Left renal pelvis (tissue), 4 donors: Measurements from ENCODE around the gene REPS2. TPM values are rescaled to one million over a fixed set of nuclear protein-coding genes. Genes with fewer than 3 reads are reported as not detected.
A peak's percentile ranks its signal among the peaks of the same experiment; 100 is the strongest.

Experiments used
- DNase-seq, 4 donors: peaks; one replicate each; pipeline ENCODE4 v3.0.0-alpha.2; 2013; ENCODE audit warnings: low read depth in 4 of 4, low spot score in 3 of 4
- polyA plus RNA-seq, 4 donors: library from polyadenylated mRNA; unstranded; fragments of 120-200 nt; gene quantifications; one replicate each; pipeline ENCODE4 v1.2.1, GENCODE V29; 2013; ENCODE audit not compliant: insufficient read length in 4 of 4

The REPS2 gene
- polyA plus RNA-seq, 4 donors = 11.2 to 20.7 (median 14.1) TPM

DNA sequence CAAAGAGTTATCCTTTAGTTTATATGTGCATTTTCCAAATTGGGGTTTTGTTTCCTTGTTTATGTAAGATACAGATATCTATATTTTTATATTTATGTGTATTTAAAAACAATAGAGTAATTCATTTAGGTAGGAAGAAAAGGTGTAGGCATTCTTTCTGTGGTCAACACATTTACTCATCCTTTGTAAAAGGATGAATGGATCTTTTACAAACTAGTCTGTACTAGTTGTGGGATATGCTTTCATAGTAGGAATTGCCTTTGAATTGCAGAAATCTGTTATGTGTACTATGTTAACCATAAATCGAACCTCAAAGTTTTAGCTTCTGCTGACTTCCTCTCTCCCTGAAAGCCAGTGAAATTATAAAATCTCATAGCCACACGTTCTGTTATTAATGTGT is 128.5 kb downstream of the REPS2 start:
- no peak for DNase-seq

DNA sequence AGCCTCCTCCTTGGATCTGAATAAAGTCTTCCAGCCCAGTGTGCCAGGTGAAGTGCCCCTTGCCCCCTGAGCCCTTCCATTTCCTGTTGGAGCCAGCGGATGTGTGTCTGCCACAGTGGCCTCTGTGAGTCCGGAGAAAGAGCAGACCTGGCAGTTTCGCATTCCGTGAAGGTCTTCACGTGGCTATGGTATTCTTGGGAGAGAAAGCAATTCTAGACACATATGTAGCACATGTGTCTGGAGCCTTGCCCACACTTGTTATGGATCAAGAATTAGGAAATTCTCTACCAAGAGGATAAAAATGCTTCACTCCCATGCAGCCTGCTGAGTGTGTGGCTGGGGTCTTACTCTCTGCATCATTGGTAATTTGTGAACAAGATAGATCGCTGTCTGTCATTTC is 130.9 kb downstream of the REPS2 start:
- DNase-seq = no peak

DNA sequence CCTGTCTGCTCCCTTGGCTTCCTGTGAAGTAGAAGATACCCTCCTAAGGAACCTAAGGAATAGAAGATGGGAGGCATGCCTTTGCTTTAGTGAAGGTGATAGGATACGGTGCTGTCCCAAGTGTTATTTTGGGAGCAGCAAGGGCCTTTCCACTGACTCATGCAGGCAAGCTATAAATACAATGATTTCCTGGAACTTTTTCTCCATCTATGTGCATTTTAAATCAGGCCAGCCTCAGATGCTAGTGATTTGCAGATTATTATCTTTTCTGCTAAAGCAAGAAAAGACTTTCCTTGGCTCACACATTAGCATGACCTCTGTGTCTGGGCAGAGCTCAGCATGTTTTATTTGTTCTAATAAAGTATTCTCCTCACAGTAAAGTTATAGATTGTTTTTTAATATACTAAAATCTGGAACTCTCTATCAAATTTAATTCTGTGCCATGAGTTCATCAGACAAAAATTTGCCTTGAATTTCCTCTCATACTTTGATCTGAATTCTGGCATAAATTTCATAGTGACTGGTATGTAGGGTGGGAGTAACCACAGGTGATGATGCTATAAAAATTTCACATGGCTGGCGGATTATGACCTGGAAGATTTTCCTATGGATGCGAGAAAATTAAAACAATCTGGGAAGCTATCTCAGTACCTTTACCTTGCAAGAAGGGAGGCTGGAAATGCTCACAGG is 131.7 kb downstream of the REPS2 start:
- DNase-seq = no peak

DNA sequence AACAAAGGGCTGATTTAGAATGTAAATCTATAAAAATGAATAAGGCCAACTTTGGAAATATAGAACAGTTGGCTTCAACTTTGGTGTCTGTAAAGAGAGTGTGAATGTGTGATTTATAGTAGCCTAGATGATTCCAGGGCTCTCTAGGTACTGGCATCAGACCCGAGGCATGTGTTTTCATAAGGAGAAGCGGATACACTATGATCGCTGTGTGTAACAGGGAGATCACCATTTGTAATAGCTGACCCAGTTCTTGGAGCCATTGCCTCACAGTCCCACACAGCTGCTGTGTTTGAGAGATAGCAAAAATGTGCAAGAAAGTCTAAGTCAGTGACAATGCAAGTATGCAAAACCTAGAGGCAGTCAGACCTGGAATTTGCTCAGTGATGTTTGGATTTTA is 135.1 kb downstream of the REPS2 start:
- no peak for DNase-seq

DNA sequence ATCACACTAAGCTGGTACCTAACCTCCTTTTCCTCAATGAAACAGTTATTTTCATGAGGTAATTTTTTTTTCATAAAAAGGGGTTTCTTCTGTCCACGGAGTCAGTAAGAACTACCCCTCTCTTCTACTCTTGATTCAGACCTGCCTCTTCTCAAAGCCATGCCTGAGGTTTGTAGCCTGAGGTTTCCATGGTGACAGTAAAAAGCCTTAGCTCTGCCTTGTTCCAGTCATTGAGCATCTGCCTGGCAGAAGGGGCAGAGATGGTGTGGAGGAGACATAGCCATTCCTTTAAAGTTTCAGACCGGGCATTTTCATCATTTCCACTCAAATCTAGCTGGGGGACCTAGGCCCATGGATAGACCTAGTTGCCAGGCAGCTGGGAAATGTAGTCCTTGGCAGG is 135.5 kb downstream of the REPS2 start:
- peak in 1 of 4 donors; percentile 17 for DNase-seq

DNA sequence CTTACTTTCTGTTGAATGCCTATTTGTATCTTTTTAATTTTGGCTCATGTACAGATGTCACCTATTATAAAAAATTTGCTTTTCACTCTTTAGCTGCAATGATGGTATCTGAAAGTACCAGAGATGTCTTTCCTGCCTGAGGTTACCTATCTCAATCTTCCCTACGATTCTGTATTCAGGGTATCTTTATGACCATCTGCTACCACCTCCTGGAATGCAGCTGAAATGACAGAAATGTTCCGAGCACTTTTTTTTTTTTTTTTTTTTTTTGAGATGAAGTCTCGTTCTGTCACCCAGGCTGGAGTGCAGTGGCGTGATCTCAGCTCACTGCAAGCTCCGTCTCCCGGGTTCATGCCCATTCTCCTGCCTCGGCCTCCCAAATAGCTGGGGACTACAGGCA is 136.4 kb downstream of the REPS2 start:
- DNase-seq = no peak

DNA sequence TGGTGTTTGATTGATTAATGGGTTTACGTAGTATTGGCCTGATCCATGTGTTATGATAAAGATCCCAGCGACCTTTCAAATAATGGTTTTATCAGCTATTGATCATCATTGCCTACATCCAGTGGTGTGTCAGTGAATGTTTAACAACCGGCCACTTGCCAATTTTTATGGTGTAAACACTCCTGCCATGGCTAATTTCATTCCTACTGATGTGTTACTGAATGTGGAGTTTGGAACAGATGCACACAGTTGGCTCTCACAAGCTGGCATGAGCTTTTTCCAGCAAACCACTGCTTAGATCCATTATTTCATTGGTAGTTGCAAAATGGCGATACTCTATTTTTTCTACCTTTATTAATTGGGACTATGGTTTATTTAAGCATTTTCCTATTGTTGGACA is 139.9 kb downstream of the REPS2 start:
- DNase-seq = no peak

DNA sequence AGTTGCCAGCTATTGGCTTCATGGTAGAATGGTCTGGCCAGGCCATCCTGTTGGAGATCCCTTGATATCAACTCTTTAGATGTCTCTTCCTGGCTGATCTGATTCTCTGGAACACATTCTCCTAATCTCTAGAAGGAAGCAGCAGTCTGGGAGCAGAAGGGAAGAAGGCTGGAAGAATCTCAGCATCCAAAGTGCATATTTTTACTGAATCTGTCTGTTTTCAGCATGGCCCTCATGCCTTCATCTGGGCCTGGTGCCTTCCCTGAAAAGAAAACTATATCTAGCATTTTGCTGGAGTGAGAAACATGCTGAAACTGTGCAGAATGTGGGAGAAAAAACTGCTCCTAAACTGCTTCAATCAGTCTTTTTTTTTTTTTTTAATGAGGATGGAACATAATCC is 148.7 kb downstream of the REPS2 start:
- DNase-seq = no peak

DNA sequence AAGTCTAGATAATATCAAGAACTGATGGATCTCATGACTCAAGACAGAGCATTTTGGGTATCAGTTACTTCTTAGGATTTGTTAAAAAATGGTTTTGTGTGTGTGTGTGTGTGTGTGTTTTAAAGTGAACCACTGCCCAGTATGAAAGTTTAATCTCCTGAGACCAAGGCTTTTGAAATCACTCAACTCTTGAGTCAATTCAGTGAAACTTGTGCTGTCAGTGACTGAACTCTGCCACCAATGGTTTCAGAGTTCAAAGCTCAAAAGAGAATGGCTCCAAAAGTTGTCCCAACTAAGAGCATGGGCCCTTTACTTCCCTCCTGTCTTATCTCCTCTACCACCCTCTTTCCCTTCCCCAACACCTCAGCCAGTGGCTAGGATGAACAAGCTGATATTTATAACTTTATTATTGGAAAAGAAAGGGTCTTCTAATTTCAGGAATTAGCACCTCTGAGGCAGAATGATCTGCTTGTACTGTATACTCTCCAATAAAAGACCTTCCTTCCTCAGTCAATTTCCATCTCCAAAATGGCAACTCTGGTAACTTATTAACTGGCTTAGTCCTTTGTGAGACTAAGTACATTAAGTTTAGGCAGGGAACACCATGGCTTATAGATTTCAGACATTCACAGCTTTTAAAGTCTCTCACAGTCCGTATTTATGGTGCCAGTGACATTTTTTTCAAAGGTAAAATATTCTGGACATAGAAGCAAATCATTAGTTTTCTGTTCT is 152.2 kb downstream of the REPS2 start:
- DNase-seq = no peak

DNA sequence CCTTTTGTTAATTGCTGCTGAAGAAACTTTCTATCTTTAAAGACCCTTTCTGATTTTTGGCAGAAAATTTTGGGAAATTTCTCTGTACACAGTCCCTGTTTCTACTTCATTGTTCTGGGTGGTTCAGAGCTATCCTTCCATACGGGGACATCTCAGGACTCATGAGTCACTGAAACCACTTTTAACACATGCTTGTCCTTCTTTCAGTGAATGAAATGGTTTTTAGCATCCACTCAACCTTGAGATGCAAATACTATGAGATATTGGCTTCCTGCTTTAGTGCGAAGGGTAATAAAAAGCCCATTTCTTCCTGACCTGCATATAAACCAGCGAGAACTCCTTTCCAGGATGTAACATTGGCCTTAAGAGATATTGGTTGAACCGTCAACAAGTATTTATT is 158.0 kb downstream of the REPS2 start:
- DNase-seq = no peak

DNA sequence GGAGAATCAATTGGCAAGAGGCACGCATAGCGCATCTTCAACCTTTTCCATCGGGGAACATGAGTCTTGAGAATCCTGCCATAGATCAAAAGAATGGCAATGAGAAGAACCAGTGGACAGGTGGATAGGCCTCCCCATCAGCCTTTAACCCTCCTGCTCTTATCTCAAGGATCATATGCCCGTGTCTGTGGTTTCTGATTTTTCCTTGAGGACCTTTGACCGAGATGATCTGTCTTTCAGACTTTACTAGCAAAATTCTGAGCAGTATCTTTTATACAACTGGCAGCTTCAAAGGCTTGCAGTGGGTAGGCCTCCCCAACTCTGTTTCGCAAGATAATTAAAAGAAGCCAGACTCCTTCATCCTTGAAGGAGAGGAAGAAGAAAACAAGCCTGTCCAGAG is 174.4 kb downstream of the REPS2 start:
- no peak for DNase-seq

DNA sequence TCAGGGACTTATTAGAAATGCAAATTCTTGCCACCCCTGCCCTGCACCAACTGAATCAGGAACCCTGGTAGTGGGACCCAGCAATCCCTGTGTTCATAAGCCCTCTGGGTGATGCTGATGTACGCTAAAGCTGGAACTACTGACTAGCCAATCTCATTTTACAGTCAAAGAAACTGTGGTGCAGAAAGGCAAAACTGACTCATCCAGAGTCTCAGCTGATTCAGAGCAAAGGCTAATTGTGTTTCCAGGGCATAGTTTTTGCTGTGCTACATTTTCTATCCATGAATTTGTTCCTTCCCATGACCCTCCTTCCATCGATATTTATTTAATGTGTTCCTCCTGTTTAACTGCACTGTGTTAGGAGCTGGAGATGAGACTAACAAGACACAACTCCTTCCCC is 207.5 kb downstream of the REPS2 start:
- DNase-seq = no peak

DNA sequence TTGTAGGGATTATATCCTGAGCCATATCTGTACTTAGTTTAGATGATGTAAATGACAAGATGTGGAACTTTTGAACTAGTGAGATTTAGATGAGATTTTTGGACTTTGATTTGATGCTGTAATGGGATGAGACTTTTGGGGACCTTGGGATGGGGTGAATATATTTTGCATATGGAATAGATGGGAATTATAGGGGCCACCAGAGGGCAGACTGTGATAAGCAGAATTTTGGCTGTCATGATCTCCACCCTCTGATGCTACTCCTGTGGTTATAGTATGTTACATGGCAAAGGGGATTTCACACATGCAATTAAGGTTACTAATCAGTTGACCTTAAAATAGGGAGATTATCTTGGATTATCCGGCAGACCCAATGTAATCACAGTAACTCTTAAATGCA is 214.5 kb downstream of the REPS2 start:
- no peak for DNase-seq

DNA sequence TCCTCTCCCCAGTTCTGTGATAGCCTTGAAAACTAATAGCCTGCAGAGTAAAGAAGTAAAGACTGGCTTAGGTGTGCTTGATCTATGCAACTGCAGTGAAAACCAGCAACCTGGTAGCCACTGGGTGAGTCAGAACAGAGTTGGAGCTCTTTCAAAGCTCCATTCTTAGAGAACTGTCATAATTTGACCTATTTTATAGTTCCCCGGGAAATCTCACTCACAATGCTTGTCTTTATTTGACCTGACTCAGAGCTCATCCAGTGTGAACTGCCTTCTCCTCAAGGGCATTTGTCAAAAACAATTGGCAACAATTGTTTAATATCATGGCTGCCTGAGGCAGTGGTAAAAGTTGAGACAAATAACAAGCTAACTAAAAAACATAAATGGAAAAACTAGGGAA is 215.5 kb downstream of the REPS2 start:
- DNase-seq = no peak

DNA sequence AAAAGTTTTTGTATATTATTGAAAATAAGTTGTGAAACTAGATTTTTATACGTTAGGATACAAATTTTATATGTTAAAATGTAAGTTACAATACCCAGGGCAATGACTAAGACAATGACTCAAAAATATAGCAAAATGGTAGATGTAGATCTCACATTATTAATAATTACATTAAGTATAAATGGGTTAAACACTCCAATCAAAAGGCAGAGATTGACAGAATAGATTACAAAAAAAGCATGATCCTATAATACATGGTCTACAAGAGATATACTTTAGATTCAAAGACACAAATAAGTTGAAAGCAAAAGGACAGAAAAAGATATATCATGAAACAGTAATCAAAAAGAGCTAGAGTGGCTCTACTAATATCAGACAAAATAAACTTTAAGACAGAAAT is 217.6 kb downstream of the REPS2 start:
- DNase-seq = no peak

DNA sequence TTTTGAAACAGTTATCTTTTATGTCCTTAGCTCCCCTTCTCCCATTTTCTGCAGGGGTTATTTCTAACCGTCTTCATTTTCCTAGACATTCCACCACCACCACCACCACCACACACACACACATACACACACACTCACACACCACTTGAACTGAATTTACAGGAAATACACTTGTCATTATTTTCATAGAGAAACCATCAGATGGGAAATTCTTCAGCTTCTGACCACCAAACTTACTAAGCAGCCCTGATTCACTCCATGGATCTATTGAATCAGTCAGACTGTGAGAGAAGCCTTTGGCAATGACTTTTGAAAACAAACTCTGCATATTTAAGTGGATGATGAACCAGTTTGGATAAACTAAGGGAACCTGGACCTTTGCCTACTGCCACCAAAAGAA is 218.5 kb downstream of the REPS2 start:
- DNase-seq = no peak

DNA sequence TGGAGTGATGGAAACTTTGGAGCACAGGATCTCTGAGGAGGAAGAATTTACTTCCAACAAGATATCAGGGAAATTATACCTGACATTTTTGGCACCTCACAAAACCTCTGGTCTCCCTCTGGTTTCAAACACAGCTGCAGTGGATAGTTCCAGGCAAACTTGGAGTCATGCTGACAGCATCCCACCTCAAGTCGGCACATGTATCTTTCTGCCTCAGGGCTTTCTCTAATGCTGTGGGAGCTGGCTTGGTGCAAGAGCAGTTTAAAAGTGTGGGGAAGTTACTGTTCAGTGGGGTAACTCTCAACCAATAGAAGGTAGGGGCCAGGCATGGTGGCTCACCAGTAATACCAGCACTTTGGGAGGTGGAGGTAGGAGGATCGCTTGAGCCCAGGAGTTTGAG is 221.5 kb downstream of the REPS2 start:
- no peak for DNase-seq

DNA sequence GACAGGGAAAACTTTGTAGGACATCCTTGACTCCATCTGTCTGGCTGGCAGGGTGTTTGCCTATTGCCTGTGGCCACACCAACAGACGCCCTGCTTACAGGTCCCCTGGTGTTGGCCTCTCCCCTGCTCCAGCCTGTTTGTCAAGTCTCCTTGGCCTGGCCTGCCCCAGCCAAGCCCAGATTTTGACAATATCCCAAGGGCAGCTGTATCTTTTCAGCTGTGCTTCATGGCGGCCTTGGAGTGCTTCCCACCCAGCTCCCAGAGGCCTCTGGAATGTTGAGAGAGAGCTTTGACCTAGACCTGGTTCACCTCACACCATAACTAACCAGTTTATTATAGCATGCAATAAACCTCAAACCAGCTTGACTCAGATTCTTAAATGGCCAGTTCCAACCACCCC is 224.5 kb downstream of the REPS2 start:
- peak in 1 of 4 donors; percentile 11 for DNase-seq

DNA sequence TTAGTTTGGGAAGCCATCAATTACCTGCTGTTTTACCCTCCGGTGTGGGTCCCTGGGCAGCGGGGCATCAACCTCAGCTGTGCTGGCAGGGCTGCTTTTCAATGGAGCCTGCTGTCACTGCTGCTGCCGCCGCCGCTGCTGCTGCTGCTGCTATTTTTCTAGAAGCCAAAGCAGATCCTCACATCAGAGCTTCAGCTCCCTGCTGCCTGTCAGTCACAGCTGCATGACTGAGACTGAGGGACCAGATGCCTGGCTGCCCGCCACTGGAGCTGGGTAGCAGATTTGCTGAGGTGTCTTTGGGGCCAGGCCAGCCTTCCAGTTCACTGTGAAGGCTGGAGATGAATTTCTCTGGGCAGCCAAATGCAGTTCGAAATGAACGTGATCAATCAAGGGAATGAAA is 228.2 kb downstream of the REPS2 start:
- no peak for DNase-seq

DNA sequence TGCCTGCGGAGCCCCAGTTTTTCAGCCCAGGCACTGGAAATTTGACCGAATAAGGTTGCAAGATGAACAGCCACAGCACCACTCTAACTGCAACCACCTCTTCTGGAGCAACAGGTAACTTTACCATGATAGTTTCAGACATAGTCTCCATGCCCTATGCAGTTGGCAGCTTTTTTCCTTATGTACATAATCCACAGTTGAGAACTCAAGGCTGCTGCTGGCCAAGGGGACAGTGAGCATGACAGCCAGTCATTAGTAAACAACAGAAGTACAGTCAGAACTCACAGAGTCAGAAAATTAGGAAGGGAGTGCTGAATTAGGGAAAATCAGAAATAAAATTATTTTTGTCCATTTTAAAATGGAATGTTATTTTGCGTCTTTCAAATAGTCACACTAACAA is 235.9 kb downstream of the REPS2 start:
- DNase-seq = no peak

DNA sequence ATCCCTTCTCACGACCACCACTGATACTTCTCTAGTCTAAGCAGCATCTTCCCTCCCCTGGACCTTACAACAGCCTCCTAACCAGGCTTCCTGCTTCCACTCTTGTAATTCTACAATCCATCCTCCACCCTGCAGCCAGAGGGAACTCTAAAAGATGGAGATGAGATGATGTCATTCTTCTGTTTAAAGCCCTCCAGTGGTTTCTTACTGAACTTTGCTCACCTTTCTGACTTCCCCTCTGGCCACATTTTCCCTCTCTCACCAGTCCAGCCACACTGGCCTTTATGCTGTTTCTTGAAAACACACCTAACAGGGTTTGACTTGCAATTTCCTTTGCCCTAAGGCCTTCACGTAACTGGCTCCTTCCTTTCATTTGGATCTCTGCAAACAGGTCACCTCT is 237.1 kb downstream of the REPS2 start:
- DNase-seq = no peak

DNA sequence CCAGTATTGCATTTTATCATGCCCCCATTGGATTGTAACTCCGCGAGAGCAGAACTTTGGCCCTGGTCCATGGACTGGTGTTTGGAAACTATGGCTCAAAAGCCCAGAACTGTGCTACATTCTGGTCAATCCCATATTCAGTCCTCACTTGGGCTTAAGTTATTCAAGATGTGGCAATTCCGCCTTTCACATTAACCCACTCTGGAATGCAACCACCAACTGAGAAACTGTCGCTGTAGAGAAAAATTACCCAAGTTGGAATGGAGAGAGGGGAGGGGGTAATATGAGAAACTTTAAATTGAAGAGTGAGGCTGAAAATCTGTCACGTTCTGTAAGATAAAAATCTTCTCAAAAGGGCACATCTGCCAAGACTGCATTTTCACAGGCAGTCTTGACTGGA is 239.0 kb downstream of the REPS2 start:
- DNase-seq = no peak
